OCI-LY3 (cell line): Measurements from ENCODE around the gene BLM.

ENCODE experiments used
- EZH2phosphoT487 ChIP-seq: fragments of 200-600 bp; shearing (Covaris generic); IDR thresholded peaks from 2 replicates; pipeline ENCODE4 v1.6.1; 2018; ENCODE audit warnings: antibody characterized with exemption, mixed run types, low read depth
- TF ChIP-seq, protein P1 (sequence below): fragments of 200-600, 300-600 bp; sonication (generic); IDR thresholded peaks from 2 replicates; pipeline ENCODE4 v1.5.1; 2014; ENCODE audit warnings: antibody characterized with exemption, low read length, low read depth

DNA sequence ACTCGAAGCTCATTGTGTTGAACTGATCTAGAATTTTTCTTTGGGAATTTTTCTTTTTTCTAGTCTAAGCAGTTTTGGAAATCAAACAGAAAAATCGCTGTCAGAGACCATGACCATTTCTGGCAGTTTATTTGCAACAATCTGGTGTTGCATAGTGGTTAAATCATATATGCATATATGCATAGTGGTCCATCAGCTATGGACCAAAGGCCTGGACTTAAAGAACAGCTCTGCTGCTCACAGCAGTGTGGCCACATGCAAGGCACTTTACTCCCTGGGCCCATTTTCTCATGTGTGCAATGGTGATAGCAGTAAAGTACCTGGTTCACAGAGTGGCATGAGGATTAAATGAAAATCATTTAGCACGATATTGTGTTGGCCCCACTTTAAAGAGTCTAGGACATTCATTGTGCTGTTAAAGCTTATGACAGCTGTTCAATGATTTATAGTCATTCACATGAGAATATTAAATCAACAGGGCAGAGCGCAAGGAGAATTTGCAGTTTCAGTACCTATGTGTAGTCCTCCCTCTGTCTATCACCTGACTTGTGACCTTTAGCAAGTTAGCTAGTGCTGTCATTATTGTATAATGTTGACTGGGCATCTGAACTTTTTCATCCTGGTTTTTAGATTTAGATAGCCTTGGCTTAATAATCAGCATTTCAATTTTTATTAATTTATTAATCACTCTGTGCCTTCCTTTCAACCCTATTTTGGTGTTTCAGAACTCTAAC is 46.4 kb downstream of the BLM start:
- TF ChIP-seq, protein P1, sequence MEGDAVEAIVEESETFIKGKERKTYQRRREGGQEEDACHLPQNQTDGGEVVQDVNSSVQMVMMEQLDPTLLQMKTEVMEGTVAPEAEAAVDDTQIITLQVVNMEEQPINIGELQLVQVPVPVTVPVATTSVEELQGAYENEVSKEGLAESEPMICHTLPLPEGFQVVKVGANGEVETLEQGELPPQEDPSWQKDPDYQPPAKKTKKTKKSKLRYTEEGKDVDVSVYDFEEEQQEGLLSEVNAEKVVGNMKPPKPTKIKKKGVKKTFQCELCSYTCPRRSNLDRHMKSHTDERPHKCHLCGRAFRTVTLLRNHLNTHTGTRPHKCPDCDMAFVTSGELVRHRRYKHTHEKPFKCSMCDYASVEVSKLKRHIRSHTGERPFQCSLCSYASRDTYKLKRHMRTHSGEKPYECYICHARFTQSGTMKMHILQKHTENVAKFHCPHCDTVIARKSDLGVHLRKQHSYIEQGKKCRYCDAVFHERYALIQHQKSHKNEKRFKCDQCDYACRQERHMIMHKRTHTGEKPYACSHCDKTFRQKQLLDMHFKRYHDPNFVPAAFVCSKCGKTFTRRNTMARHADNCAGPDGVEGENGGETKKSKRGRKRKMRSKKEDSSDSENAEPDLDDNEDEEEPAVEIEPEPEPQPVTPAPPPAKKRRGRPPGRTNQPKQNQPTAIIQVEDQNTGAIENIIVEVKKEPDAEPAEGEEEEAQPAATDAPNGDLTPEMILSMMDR, result no peak
- no peak for TF ChIP-seq EZH2phosphoT487
